ENCODE data around the gene TPBG. TPM values are rescaled to one million over a fixed set of nuclear protein-coding genes. Genes with fewer than 3 reads are reported as not detected.

The TPBG gene
- total and polyA plus RNA-seq, 12 donors = 1.4 to 3.5 (median 2.1) TPM

- DNase-seq = no peak
- intact Hi-C loops (cut with DNase I) = loop anchor here in 1 of 10 donors (10.0 kb wide), 1 partner anchor 693 kb away; no protein-coding TSS in a partner anchor
- H3K4me3 ChIP-seq = no peak overlapping the region
- ATAC-seq = no peak
- peaks cover 0 to 70% (median 45%) of the 10 kb centered on the region in 7 donors for H3K27me3 ChIP-seq
- H3K27ac ChIP-seq = no peak overlapping the region
- peaks cover 0 to 27% (median 13%) of the 10 kb centered on the region in 9 donors for H3K4me1 ChIP-seq
- peaks cover 0 to 4% (median 0%) of the 10 kb centered on the region in 9 donors for H3K36me3 ChIP-seq
- no peak for TF ChIP-seq CTCF (IDR thresholded peaks at IDR 0.05)
- WGBS, 2 donors = 61 to 66% methylated on average over 4 of the region's 4 CpGs
- H3K9me3 ChIP-seq = no peaks in the 10 kb centered on the region
Observed at GRCh38 chr6:82362144-82362543, 1.5 kb upstream of the TPBG start.

GRCh38 chr6:82362878-82363427 is 664 bp upstream of the TPBG start:
- Histone ChIP-seq H3K4me3 (peak overlapping the region in 9 of 10 donors; percentile 49 to 80 (median 69)), H3K27me3 (peaks cover 0 to 70% (median 45%) of the 10 kb centered on the region in 7 donors), H3K27ac (peak overlapping the region in 3 of 10 donors; percentile 74 to 82 (median 79)), H3K4me1 (peaks cover 0 to 27% (median 13%) of the 10 kb centered on the region in 9 donors), H3K9me3 (no peaks in the 10 kb centered on the region), H3K36me3 (peaks cover 0 to 4% (median 0%) of the 10 kb centered on the region in 9 donors)
- 2 to 3% methylated on average over 13 of the region's 13 CpGs for WGBS, 2 donors
- peak in 1 of 2 donors; percentile 10 for DNase-seq
- no peak for TF ChIP-seq CTCF (IDR thresholded peaks at IDR 0.05)
- intact Hi-C loops (cut with DNase I) = loop anchor here in 1 of 10 donors (10.0 kb wide), 1 partner anchor 692 kb away; no protein-coding TSS in a partner anchor
- no peak for ATAC-seq

- H3K9me3 ChIP-seq = no peaks in the 10 kb centered on the region
- H3K27me3 ChIP-seq = peaks cover 0 to 69% (median 45%) of the 10 kb centered on the region in 7 donors
Observed at GRCh38 chr6:82364087-82365015, 734 bp downstream of the TPBG start.

More at GRCh38 chr6:82364087-82365015, 734 bp downstream of the TPBG start:
- 0 to 1% methylated on average over 88 of the region's 88 CpGs for WGBS, 2 donors
- intact Hi-C loops (cut with DNase I) = loop anchor here in 1 of 10 donors (10.0 kb wide), 1 partner anchor 690 kb away; no protein-coding TSS in a partner anchor
- Histone ChIP-seq H3K27ac (peak overlapping the region; percentile 13 to 85 (median 74)), H3K4me3 (peak overlapping the region; percentile 34 to 80 (median 68)), H3K4me1 (peaks cover 0 to 27% (median 13%) of the 10 kb centered on the region in 9 donors), H3K36me3 (peaks cover 0 to 4% (median 0%) of the 10 kb centered on the region in 9 donors)
- TF ChIP-seq CTCF (IDR thresholded peaks at IDR 0.05) = no peak
- DNase-seq = peak; percentile 50 to 62
- ATAC-seq = peak; percentile 75 to 91 (median 84)
